ENCODE measurements around the gene PCDHA7.
"Not testable (repeated sequence)": the region's sequence is repeated elsewhere in the genome, so short reads cannot be mapped to it uniquely, and the experiment has no call there.

Gene PCDHA7

GRCh38 chr5:140857987-140858240 lies 23.8 kb downstream of the PCDHA7 start:
- H3K27ac ChIP-seq: no peak overlapping the region
- no peak for DNase-seq (ENCODE audit: low read depth, low spot score)

- DNase-seq (ENCODE audit: low read depth, low spot score): no peak
- H3K27ac ChIP-seq: no peak overlapping the region
Measured at GRCh38 chr5:140862441-140863295, 28.6 kb downstream of the PCDHA7 start.

GRCh38 chr5:140868721-140869554 lies 34.9 kb downstream of the PCDHA7 start, which contains the start of gene PCDHA11:
Gene PCDHA11, plus strand, starts transcription at chr5:140868957. Its CDS starts 147 bp downstream, at chr5:140869104.
- no peak for DNase-seq (ENCODE audit: low read depth, low spot score)
- H3K27ac ChIP-seq: no peak within 1 kb of the TSS

- H3K27ac ChIP-seq: no peak overlapping the region
- no peak for DNase-seq (ENCODE audit: low read depth, low spot score)
Measured at GRCh38 chr5:140869555-140869886, 35.5 kb downstream of the PCDHA7 start.

GRCh38 chr5:140870221-140871201 lies 36.4 kb downstream of the PCDHA7 start:
- H3K27ac ChIP-seq: no peak overlapping the region
- no peak for DNase-seq (ENCODE audit: low read depth, low spot score)

- H3K27ac ChIP-seq: no peak within 1 kb of the TSS
- no peak for DNase-seq (ENCODE audit: low read depth, low spot score)
Measured at GRCh38 chr5:140875085-140876065, 41.3 kb downstream of the PCDHA7 start, which contains the start of gene PCDHA12. Gene PCDHA12, plus strand, starts transcription at chr5:140875308. Its CDS starts 165 bp downstream, at chr5:140875473.

- not testable (repeated sequence) for DNase-seq (ENCODE audit: low read depth, low spot score)
Measured at GRCh38 chr5:140876541-140877261, 42.6 kb downstream of the PCDHA7 start.

GRCh38 chr5:140877262-140877581 lies 43.2 kb downstream of the PCDHA7 start:
- no peak overlapping the region for H3K27ac ChIP-seq
- DNase-seq (ENCODE audit: low read depth, low spot score): no peak

More at GRCh38 chr5:140876541-140877261, 42.6 kb downstream of the PCDHA7 start:
- not testable (repeated sequence) for H3K27ac ChIP-seq

- H3K27ac ChIP-seq: no peak within 1 kb of the TSS
- DNase-seq (ENCODE audit: low read depth, low spot score): no peak
Measured at GRCh38 chr5:140881889-140882590, 48.0 kb downstream of the PCDHA7 start, which contains the start of gene PCDHA13. Gene PCDHA13, plus strand, starts transcription at chr5:140882124. Its CDS starts 145 bp downstream, at chr5:140882269.

- no peak for DNase-seq (ENCODE audit: low read depth, low spot score)
- no peak overlapping the region for H3K27ac ChIP-seq
Measured at GRCh38 chr5:140882591-140882899, 48.5 kb downstream of the PCDHA7 start.

- DNase-seq (ENCODE audit: low read depth, low spot score): no peak
- H3K27ac ChIP-seq: no peak overlapping the region
Measured at GRCh38 chr5:140883373-140883772, 49.3 kb downstream of the PCDHA7 start.

GRCh38 chr5:140883927-140884697 lies 50.0 kb downstream of the PCDHA7 start:
- DNase-seq (ENCODE audit: low read depth, low spot score): no peak
- H3K27ac ChIP-seq: no peak overlapping the region
